G401 (cell line): ENCODE measurements around the gene TARBP2. TPM values are rescaled to one million over a fixed set of nuclear protein-coding genes. Genes with fewer than 3 reads are reported as not detected.
A peak's percentile ranks its signal among the peaks of the same experiment; 100 is the strongest.
"Not testable (repeated sequence)": the region's sequence is repeated elsewhere in the genome, so short reads cannot be mapped to it uniquely, and the experiment has no call there.

ENCODE experiments used
- DNase-seq: peaks from one replicate; pipeline ENCODE4 v3.0.0-alpha.2; 2015; ENCODE audit warnings: low spot score
- in situ Hi-C: cut with HindIII; loops from 2 replicates; pipeline ENCODE4 v1.10.0; 2016; ENCODE audit warnings: low sequenced_read_pairs, mixed read lengths
- total RNA-seq: library from RNA; depleted of rRNA; stranded (reverse); fragments of >200 nt; shearing (Covaris generic); gene quantifications from 2 replicates; pipeline ENCODE4 v1.2.3, GENCODE V29; 2014

The TARBP2 gene
- total RNA-seq, 1 experiment from 2014 or later: 117 TPM

GRCh38 chr12:53472056-53472582 lies 29.0 kb upstream of the TARBP2 start:
- in situ Hi-C loops: no loop called here
- DNase-seq: no peak

- no peak for DNase-seq
- in situ Hi-C loops: no loop called here
These were observed 27.0 kb upstream of the TARBP2 start for GRCh38 chr12:53474077-53474476.

GRCh38 chr12:53474819-53475218 lies 26.3 kb upstream of the TARBP2 start:
- DNase-seq: no peak
- in situ Hi-C loops: no loop called here

- no peak for DNase-seq
- in situ Hi-C loops: no loop called here
These were observed 24.3 kb upstream of the TARBP2 start for GRCh38 chr12:53476769-53477209.

GRCh38 chr12:53478865-53479264 lies 22.2 kb upstream of the TARBP2 start:
- in situ Hi-C loops: no loop called here
- DNase-seq: no peak

GRCh38 chr12:53479331-53479730 lies 21.8 kb upstream of the TARBP2 start:
- in situ Hi-C loops: no loop called here
- DNase-seq: no peak

- in situ Hi-C loops: no loop called here
- no peak for DNase-seq
These were observed 20.3 kb upstream of the TARBP2 start for GRCh38 chr12:53480491-53481442.

GRCh38 chr12:53481458-53481857 lies 19.6 kb upstream of the TARBP2 start:
- DNase-seq, in situ Hi-C loops: not testable (repeated sequence)

- in situ Hi-C loops: no loop called here
- DNase-seq: peak; percentile 61
These were observed 19.0 kb upstream of the TARBP2 start for GRCh38 chr12:53481939-53482586.

GRCh38 chr12:53482626-53483168 lies 18.4 kb upstream of the TARBP2 start:
- no peak for DNase-seq
- in situ Hi-C loops: no loop called here

- in situ Hi-C loops: no loop called here
- peak; percentile 20 for DNase-seq
These were observed 17.7 kb upstream of the TARBP2 start for GRCh38 chr12:53483225-53483978.

GRCh38 chr12:53483979-53484377 lies 17.1 kb upstream of the TARBP2 start:
- in situ Hi-C loops: no loop called here
- DNase-seq: no peak

GRCh38 chr12:53484686-53485575 lies 16.2 kb upstream of the TARBP2 start:
- no peak for DNase-seq
- in situ Hi-C loops: no loop called here

- in situ Hi-C loops: no loop called here
- no peak for DNase-seq
These were observed 14.9 kb upstream of the TARBP2 start for GRCh38 chr12:53485955-53486735.

- in situ Hi-C loops: no loop called here
- peak; percentile 39 for DNase-seq
These were observed 14.2 kb upstream of the TARBP2 start for GRCh38 chr12:53486736-53487487.

- in situ Hi-C loops: no loop called here
- DNase-seq: no peak
These were observed 11.7 kb upstream of the TARBP2 start for GRCh38 chr12:53489242-53489864.
